Activated effector memory CD4-positive, alpha-beta T cell treated with anti-CD3 and anti-CD28 coated beads, Interleukin-2, amount 50 U/mL, for 16 hours (primary cell): ENCODE results near the gene KPNA3.
"Not testable (repeated sequence)": the region's sequence is repeated elsewhere in the genome, so short reads cannot be mapped to it uniquely, and the experiment has no call there.

Experiments
- DNase-seq: peaks from one replicate; pipeline ENCODE4 v3.0.0-alpha.2; 2020

The KPNA3 gene

DNA sequence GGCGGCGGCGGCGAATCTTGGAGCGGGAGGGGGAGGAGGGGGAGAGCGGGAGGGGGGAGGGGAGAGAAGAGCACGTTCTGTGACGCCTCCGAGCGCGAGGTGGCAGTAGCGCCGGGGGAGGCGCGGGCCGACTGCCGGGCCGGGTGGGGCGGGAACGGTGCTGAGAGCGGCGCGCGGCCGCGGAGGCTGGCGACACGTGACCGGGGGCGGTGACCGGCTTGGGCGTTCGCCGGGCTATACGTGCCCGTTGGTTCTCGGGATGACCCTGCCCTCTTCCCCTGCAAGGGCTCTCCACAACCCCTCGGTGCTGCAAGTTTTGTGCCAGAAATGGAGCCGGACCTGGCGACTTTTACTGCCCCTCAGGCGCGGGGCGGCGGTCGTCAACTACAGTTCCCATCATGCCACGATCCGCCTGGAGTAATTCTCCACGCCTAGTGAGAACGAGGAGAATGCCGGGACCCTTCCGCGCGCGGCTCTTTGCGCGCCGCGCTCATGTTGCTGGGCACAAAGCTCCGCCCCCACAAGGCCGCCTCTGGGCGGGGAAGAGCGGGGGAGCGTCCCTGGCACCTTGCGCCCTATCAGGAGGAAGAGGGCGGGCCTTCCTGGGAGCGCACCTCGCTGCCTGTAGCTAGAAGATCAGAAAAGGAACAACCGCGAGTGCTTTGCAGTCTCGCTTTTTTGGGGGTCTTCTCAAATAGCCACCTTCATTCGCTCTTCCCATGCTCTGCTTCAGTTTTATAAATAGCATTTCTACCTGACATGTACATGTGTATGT is at the start of gene KPNA3:
Gene KPNA3 (minus strand): TSS at position 133 of the 775 bp plus-strand sequence. CDS start 176 bp downstream, outside the sequence.
- DNase-seq: peak; percentile 98

DNA sequence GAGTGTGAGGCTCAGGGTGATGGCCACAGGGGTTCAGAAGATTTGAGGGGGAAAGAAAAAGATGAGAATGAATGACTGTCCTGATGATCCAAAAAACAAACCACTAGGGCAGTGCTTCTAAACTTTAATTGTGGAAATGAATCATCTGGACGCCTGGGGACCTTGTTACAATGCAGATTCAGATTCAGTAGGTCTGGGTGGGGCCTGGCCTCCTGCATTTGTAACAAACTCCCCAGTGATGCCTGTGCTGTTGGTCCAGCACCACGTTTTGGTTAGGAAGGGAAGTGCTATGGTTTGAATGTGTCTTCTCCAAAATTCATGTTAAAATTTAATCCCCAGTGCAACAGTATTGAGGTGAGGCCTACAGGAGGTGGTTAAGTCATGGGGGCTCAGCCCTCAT is 49.5 kb upstream of the KPNA3 start:
- DNase-seq: no peak

DNA sequence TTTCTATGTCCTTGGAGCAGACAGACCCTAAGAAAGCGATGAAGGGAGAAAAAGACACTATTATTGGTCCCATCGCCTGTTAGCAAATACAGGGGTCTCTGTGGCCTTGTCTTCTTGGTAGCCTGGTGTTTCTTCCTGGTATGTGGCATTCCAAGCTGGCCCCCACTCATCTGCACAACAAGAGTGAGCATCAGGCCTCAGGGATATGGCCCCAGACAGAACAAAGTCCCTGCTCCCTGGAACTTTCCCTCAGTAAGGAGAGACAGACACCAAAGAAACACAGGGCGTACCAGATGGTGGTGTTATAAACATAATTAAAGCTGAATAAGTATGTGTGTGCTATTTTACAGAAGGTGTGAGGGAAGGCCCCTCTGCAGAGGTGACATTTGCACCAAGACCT is 48.2 kb upstream of the KPNA3 start:
- DNase-seq: no peak

DNA sequence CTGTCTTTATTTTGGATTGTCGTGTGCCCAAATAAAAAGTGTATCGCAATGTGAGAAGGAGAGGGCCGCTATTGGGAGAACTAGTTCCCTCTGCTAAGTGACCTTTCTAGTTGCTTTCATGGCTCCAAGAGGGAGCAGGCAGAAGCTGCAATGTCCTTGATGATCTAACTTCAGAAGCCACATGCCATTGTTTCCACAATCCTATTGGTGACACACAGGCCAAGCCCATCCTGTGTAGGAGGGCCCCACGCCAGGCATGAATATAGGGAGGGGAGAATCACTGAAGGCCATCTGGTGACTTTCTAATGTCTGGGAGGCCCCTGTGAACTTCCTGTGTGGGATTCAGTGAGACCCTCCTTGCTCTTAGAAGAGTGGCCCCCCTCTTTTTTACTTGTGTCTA is 47.8 kb upstream of the KPNA3 start:
- DNase-seq: no peak

DNA sequence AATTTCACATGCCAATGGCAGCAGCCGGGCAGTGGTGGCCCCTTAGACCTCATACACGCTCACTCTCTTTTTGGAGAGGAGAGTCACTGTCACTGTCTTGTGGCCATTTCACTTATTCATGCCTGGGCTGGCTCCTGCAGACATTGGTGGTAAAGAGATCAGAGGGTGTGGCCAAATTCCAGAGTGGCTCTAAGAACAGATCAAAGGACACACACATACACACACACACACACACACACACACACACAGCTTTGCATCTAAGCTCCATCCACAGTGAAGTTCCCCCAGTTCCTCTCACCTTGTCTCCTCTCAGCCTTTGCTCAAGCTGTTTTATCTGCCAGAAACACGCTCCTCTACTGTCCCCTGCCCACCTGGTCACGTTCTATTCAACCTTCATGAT is 46.5 kb upstream of the KPNA3 start:
- DNase-seq: no peak

DNA sequence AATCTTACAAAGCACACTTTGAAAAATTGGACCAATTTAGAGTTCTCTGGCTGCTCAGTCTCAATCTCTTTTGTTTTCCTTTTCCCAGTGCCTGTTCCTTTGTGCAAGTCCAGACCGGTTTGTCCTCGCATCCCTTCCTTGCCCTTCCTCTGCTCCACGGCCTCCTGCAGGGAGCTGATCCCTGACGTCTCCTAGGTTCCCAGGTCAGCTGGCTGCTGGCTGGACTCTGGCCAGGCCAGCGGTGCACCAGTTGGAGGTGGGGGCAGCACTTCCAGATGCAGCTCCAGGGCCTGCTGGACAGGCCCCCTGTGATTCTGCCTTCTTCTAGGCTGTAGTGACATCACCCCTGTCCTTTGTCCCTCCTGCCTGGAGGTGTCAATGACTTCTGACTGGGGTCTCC is 44.0 kb upstream of the KPNA3 start:
- no peak for DNase-seq

- DNase-seq: no peak
Observed at GRCh38 chr13:49833402-49833801, 40.9 kb upstream of the KPNA3 start.

DNA sequence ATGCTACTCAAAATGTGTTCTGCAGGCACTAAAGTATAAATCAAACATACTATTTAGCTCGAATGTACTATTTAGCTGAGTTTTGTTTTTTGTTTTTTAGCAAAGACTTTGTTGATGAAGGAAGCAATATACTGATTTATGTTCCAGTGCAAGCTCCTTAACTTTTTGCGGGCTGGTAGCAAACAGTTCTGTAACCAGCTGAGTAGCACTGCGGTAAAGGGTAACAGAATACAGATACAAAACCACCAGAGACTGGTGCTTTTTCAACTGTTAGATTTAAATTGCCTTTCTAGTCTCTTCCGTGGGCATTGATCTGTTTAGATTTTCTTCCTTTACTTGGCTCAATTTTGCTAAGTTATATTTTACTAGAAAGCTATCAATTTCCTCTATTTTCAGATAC is 39.0 kb upstream of the KPNA3 start:
- DNase-seq: no peak

GRCh38 chr13:49830721-49831120 is 38.2 kb upstream of the KPNA3 start:
- DNase-seq: no peak

- DNase-seq: no peak
Observed at GRCh38 chr13:49829715-49830114, 37.2 kb upstream of the KPNA3 start.

DNA sequence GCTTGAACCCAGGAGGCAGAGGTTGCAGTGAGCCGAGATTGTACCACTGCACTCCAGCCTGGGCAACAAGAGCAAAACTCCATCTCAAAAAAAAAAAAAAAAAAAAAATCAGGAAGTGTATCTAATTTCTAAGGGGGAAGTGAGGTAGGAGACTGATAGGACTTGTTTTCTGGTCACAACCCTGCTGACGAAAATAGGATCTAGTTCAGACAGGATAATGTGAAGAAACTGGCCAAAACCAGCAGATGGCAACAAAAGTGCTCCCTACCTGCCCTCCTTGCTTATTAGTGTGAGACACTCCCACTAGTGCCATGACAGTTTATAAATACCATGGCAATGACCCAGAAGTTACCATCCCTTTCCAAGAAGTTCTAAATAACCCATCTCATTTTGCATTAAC is 36.0 kb upstream of the KPNA3 start:
- no peak for DNase-seq

DNA sequence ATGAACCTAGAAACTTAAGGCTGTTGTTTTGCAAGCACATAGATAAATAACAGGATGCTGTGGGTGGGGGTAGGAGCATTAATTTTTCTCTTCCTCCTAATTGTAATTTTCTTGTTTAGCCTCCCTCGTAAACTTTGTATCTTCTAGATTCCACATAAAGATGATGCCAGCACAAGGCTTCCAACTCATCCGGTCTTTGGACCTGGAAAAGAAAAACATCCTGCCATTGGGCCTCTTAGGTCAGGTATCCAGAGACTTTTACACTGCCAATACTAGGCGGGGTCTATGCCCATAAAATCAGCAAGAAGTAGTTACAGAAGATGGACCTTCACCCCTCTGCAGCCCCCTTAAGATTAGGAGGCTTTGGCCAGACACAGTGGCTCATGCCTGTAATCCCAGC is 35.4 kb upstream of the KPNA3 start:
- DNase-seq: no peak

GRCh38 chr13:49827336-49827735 is 34.9 kb upstream of the KPNA3 start:
- DNase-seq: no peak

GRCh38 chr13:49821216-49822009 is 28.9 kb upstream of the KPNA3 start:
- no peak for DNase-seq

GRCh38 chr13:49820591-49821215 is 28.2 kb upstream of the KPNA3 start:
- no peak for DNase-seq

GRCh38 chr13:49816047-49816446 is 23.6 kb upstream of the KPNA3 start:
- not testable (repeated sequence) for DNase-seq

GRCh38 chr13:49814551-49815270 is 22.2 kb upstream of the KPNA3 start:
- DNase-seq: no peak

- DNase-seq: no peak
Observed at GRCh38 chr13:49812812-49813211, 20.3 kb upstream of the KPNA3 start.

- no peak for DNase-seq
Observed at GRCh38 chr13:49811527-49811908, 19.0 kb upstream of the KPNA3 start.

DNA sequence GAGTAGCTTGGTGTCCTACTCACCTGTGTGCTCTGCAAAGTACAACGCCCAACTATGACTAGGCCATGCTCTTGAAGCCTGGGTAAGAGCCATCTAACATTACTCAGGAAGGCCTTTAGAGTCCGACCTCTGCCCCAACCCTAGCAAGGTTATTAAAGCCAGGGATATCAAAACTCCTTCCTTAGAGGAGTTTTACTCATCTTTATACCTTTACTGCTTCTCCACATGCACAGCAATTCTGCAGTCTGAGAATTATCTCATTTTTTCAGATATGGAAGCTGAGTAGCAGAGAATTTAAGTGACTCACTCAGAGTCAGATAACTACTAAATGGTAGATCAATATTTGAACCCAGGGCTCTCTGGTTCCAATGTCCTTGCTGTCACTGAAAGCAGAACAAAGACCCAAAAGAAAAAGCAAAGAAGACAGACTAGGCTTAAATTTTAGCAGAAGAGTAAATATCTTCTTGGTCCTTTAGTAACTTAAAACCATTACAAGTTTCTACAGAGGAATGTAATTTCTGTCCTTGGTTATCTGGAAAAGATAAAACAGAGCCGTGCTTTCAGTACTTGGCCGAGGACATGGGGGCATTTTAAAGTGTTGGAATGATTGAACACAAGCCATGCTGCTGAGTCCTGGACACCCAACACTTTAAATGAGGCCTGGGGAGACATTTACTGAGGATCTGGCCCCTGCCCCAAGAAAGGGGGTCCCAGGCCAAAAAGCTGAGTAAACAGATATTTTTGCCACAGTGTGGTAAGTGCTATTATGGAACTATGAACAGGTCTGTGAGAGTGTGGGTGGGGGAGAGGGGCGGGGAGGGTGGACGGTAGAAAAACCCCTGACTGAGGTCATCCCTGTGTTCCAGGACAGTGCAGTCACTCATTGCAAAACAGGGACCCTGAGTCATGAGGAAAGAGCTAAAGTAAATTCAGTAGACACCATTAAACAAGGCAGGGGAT is 18.4 kb upstream of the KPNA3 start:
- no peak for DNase-seq

DNA sequence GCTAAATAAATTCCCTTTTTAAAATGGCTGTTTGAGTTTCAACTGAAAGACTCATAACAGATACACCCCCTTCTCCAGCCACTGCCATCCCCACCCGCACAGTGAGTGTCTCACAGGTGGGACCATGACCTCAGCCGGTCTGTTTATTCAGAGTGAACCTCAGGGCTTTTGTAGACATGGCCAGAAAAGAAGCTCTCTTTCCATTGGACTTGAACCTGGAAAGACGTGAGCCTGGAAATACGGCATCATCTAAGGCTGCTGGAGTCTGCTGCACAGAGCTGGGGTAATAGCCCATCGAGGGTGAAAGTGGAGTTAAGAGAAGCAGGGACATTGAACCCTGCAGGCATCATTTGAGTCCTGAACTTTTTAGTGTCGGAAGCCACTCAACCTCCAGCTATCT is 15.2 kb upstream of the KPNA3 start:
- DNase-seq: no peak

GRCh38 chr13:49806126-49806536 is 13.6 kb upstream of the KPNA3 start:
- DNase-seq: no peak
